CD4-positive, alpha-beta T cell treated with Interleukin-4 for 4 hours (primary cell): ENCODE measurements around the gene SMAD1.

ENCODE experiments used
- DNase-seq: peaks from one replicate; pipeline ENCODE4 v3.0.0-alpha.2; 2020

The SMAD1 gene

GRCh38 chr4:145490361-145490760, 8.7 kb downstream of the SMAD1 start:
- DNase-seq: no peak

- no peak for DNase-seq
These were observed 9.1 kb downstream of the SMAD1 start for GRCh38 chr4:145490796-145491195.

GRCh38 chr4:145492376-145492775, 10.7 kb downstream of the SMAD1 start:
- DNase-seq: no peak

- no peak for DNase-seq
These were observed 11.5 kb downstream of the SMAD1 start for GRCh38 chr4:145493166-145493565.

GRCh38 chr4:145494666-145495270, 13.1 kb downstream of the SMAD1 start:
- DNase-seq: no peak

- no peak for DNase-seq
These were observed 14.6 kb downstream of the SMAD1 start for GRCh38 chr4:145496292-145496691.

- DNase-seq: no peak
These were observed 15.8 kb downstream of the SMAD1 start for GRCh38 chr4:145497199-145498149.

- no peak for DNase-seq
These were observed 16.8 kb downstream of the SMAD1 start for GRCh38 chr4:145498430-145498829.

GRCh38 chr4:145501051-145501660, 19.5 kb downstream of the SMAD1 start:
- no peak for DNase-seq

- DNase-seq: no peak
These were observed 21.2 kb downstream of the SMAD1 start for GRCh38 chr4:145502809-145503208.

- DNase-seq: no peak
These were observed 21.9 kb downstream of the SMAD1 start for GRCh38 chr4:145503486-145504072.

- no peak for DNase-seq
These were observed 24.3 kb downstream of the SMAD1 start for GRCh38 chr4:145505995-145506394.

GRCh38 chr4:145507636-145508035, 26.0 kb downstream of the SMAD1 start:
- DNase-seq: no peak

GRCh38 chr4:145511913-145512522, 30.4 kb downstream of the SMAD1 start:
- DNase-seq: no peak

GRCh38 chr4:145513020-145513621, 31.5 kb downstream of the SMAD1 start:
- no peak for DNase-seq

- DNase-seq: no peak
These were observed 38.5 kb downstream of the SMAD1 start for GRCh38 chr4:145520172-145520571.

- no peak for DNase-seq
These were observed 39.6 kb downstream of the SMAD1 start for GRCh38 chr4:145521282-145521681.

GRCh38 chr4:145523117-145523516, 41.5 kb downstream of the SMAD1 start:
- DNase-seq: no peak

- no peak for DNase-seq
These were observed 42.9 kb downstream of the SMAD1 start for GRCh38 chr4:145524552-145524951.

GRCh38 chr4:145525291-145525740, 43.7 kb downstream of the SMAD1 start:
- DNase-seq: no peak

- no peak for DNase-seq
These were observed 46.1 kb downstream of the SMAD1 start for GRCh38 chr4:145527773-145528172.

- DNase-seq: no peak
These were observed 46.9 kb downstream of the SMAD1 start for GRCh38 chr4:145528601-145529000.
